H9 (cell line): ENCODE measurements around the gene CAMK2G. TPM values are rescaled to one million over a fixed set of nuclear protein-coding genes. Genes with fewer than 3 reads are reported as not detected.

Source experiments
- DNase-seq: peaks from one replicate; pipeline ENCODE4 v3.0.0-alpha.2; 2017
- H2AFZ ChIP-seq: one replicate; pipeline ENCODE4 v1.6.1; 2013; ENCODE audit warnings: mild to moderate bottlenecking, low read length, control low read depth, moderate library complexity
- H2AK5ac ChIP-seq: 2 replicates; pipeline ENCODE4 v1.6.1; 2013; ENCODE audit warnings: low read length, control low read depth, mixed read lengths; ENCODE audit not compliant: insufficient read length
- H2BK120ac ChIP-seq: one replicate; pipeline ENCODE4 v1.6.1; 2013; ENCODE audit warnings: low read depth, mild to moderate bottlenecking, low read length, control low read depth, inconsistent platforms; ENCODE audit not compliant: poor library complexity, severe bottlenecking
- H2BK12ac ChIP-seq: 2 replicates; pipeline ENCODE4 v1.6.1; 2013; ENCODE audit warnings: low read length, control low read depth, mixed read lengths, low read depth; ENCODE audit not compliant: insufficient read length
- H2BK15ac ChIP-seq: 2 replicates; pipeline ENCODE4 v1.6.1; 2013; ENCODE audit warnings: low read depth, low read length, control low read depth
- H2BK20ac ChIP-seq: one replicate; pipeline ENCODE4 v1.6.1; 2013; ENCODE audit warnings: low read depth, mild to moderate bottlenecking, low read length, control low read depth, inconsistent platforms; ENCODE audit not compliant: poor library complexity, severe bottlenecking
- H2BK5ac ChIP-seq: 2 replicates; pipeline ENCODE4 v1.6.1; 2013; ENCODE audit warnings: low read length, control low read depth, mixed read lengths; ENCODE audit not compliant: insufficient read length
- H3K14ac ChIP-seq: 2 replicates; pipeline ENCODE4 v1.6.1; 2013; ENCODE audit warnings: low read length, control low read depth; ENCODE audit not compliant: insufficient read depth
- H3K18ac ChIP-seq: 2 replicates; pipeline ENCODE4 v1.6.1; 2013; ENCODE audit warnings: low read depth, mild to moderate bottlenecking, mixed read lengths, low read length, control low read depth; ENCODE audit not compliant: insufficient read length
- H3K23ac ChIP-seq: 2 replicates; pipeline ENCODE4 v1.6.1; 2013; ENCODE audit warnings: low read length, control low read depth, mixed read lengths, low read depth; ENCODE audit not compliant: insufficient read length
- H3K23me2 ChIP-seq: 2 replicates; pipeline ENCODE4 v1.6.1; 2013; ENCODE audit warnings: low read depth, mild to moderate bottlenecking, mixed read lengths, low read length, control low read depth; ENCODE audit not compliant: insufficient read length, poor library complexity, severe bottlenecking
- H3K27ac ChIP-seq: 2 replicates; pipeline ENCODE4 v1.5.1; 2013; ENCODE audit warnings: low read length, control low read depth, mixed read lengths, low read depth; ENCODE audit not compliant: insufficient read length
- H3K27me3 ChIP-seq: 2 replicates; pipeline ENCODE4 v1.6.1; 2013; ENCODE audit warnings: low read length, control low read depth, inconsistent platforms; ENCODE audit not compliant: insufficient read depth
- H3K4ac ChIP-seq: 2 replicates; pipeline ENCODE4 v1.6.1; 2013; ENCODE audit warnings: low read depth, mild to moderate bottlenecking, control low read depth, inconsistent platforms, low read length, moderate library complexity
- H3K4me1 ChIP-seq: 2 replicates; pipeline ENCODE4 v1.6.1; 2013; ENCODE audit warnings: low read length, control low read depth, inconsistent platforms; ENCODE audit not compliant: insufficient read depth
- H3K4me2 ChIP-seq: 2 replicates; pipeline ENCODE4 v1.6.1; 2013; ENCODE audit warnings: low read length, control low read depth, mixed read lengths; ENCODE audit not compliant: insufficient read length, insufficient read depth
- H3K56ac ChIP-seq: 2 replicates; pipeline ENCODE4 v1.6.1; 2013; ENCODE audit warnings: low read depth, mild to moderate bottlenecking, mixed read lengths, low read length, control low read depth; ENCODE audit not compliant: insufficient read length
- H3K79me1 ChIP-seq: 2 replicates; pipeline ENCODE4 v1.6.1; 2013; ENCODE audit warnings: low read depth, mild to moderate bottlenecking, moderate library complexity, low read length, control low read depth, inconsistent platforms; ENCODE audit not compliant: insufficient read depth, poor library complexity, severe bottlenecking
- H3K79me2 ChIP-seq: 2 replicates; pipeline ENCODE4 v1.6.1; 2013; ENCODE audit warnings: low read length, control low read depth, inconsistent platforms; ENCODE audit not compliant: insufficient read depth
- H3K9ac ChIP-seq: 2 replicates; pipeline ENCODE4 v1.6.1; 2013; ENCODE audit warnings: low read length, control low read depth, mixed read lengths; ENCODE audit not compliant: insufficient read length; ENCODE audit errors: extremely low read depth
- H3K9me3 ChIP-seq: one replicate; pipeline ENCODE4 v1.6.1; 2013; ENCODE audit warnings: low read depth, low read length, inconsistent platforms; ENCODE audit not compliant: control insufficient read depth
- H3T11ph ChIP-seq: one replicate; pipeline ENCODE4 v1.6.1; 2013; ENCODE audit warnings: mild to moderate bottlenecking, low read length, control low read depth, inconsistent platforms
- H4K20me1 ChIP-seq: one replicate; pipeline ENCODE4 v1.6.1; 2013; ENCODE audit not compliant: control insufficient read depth, insufficient read length, insufficient read depth
- H4K5ac ChIP-seq: 2 replicates; pipeline ENCODE4 v1.6.1; 2013; ENCODE audit warnings: low read depth, mild to moderate bottlenecking, mixed read lengths, low read length, control low read depth; ENCODE audit not compliant: insufficient read length
- H4K8ac ChIP-seq: replicated peaks from 2 replicates; pipeline ENCODE4 v1.6.1; 2013; ENCODE audit warnings: low read length, control low read depth, mixed read lengths, low read depth; ENCODE audit not compliant: insufficient read length
- H4K91ac ChIP-seq: 2 replicates; pipeline ENCODE4 v1.6.1; 2013; ENCODE audit warnings: low read depth, mild to moderate bottlenecking, moderate library complexity, mixed read lengths, low read length, control low read depth; ENCODE audit not compliant: insufficient read length
- H3K27ac Mint-ChIP-seq, 3 experiments: 2 replicates in 2 of 3; 3 replicates in 1 of 3; pipeline ENCODE4 v1.8.0; 2020 to 2021; ENCODE audit warnings: mixed read lengths in 3 of 3, mild to moderate bottlenecking in 1 of 3, moderate library complexity in 1 of 3
- H3K27me3 Mint-ChIP-seq: 2 replicates; pipeline ENCODE4 v1.8.0; 2021; ENCODE audit warnings: low read depth, mild to moderate bottlenecking, moderate library complexity, mixed read lengths
- H3K36me3 Mint-ChIP-seq, 3 experiments: 2 replicates in 2 of 3; 3 replicates in 1 of 3; pipeline ENCODE4 v1.8.0; 2020 to 2021; ENCODE audit warnings: low read depth in 3 of 3, mixed read lengths in 3 of 3; ENCODE audit not compliant: insufficient read depth in 1 of 3
- H3K4me1 Mint-ChIP-seq, 2 experiments: 2 replicates each; pipeline ENCODE4 v1.8.0; 2020; ENCODE audit warnings: mixed read lengths in 2 of 2
- H3K4me3 Mint-ChIP-seq, 2 experiments: 2 replicates in 1 of 2; 3 replicates in 1 of 2; pipeline ENCODE4 v1.8.0; 2020 to 2021; ENCODE audit warnings: mild to moderate bottlenecking in 2 of 2, mixed read lengths in 2 of 2, moderate library complexity in 1 of 2
- H3K9me3 Mint-ChIP-seq, 2 experiments: 2 replicates in 1 of 2; 3 replicates in 1 of 2; pipeline ENCODE4 v1.8.0; 2020; ENCODE audit warnings: mild to moderate bottlenecking in 2 of 2, mixed read lengths in 2 of 2, moderate library complexity in 1 of 2
- WGBS: extraction: QIAGEN DNeasy Blood & Tissue Kit; methylation state at CpG from one replicate; pipeline ENCODE4 v1.1.7; 2013; ENCODE audit warnings: missing lambda C conversion rate, low lambda C conversion rate, mixed read lengths; ENCODE audit not compliant: insufficient read length; ENCODE audit errors: extremely low coverage; 5-methylcytosine and 5-hydroxymethylcytosine counted together
- total RNA-seq: library from RNA; stranded (reverse); gene quantifications from 2 replicates; pipeline ENCODE4 v1.2.1, GENCODE V29; 2021
- TF ChIP-seq, protein P1 (sequence below): fragments of 200-600 bp; sonication (generic); conservative IDR thresholded peaks from 3 replicates; pipeline ENCODE4 v1.8.0; 2021; ENCODE audit warnings: antibody characterized with exemption, mild to moderate bottlenecking

The CAMK2G gene
- total RNA-seq, 1 experiment from 2014 or later = 31.8 TPM

DNA sequence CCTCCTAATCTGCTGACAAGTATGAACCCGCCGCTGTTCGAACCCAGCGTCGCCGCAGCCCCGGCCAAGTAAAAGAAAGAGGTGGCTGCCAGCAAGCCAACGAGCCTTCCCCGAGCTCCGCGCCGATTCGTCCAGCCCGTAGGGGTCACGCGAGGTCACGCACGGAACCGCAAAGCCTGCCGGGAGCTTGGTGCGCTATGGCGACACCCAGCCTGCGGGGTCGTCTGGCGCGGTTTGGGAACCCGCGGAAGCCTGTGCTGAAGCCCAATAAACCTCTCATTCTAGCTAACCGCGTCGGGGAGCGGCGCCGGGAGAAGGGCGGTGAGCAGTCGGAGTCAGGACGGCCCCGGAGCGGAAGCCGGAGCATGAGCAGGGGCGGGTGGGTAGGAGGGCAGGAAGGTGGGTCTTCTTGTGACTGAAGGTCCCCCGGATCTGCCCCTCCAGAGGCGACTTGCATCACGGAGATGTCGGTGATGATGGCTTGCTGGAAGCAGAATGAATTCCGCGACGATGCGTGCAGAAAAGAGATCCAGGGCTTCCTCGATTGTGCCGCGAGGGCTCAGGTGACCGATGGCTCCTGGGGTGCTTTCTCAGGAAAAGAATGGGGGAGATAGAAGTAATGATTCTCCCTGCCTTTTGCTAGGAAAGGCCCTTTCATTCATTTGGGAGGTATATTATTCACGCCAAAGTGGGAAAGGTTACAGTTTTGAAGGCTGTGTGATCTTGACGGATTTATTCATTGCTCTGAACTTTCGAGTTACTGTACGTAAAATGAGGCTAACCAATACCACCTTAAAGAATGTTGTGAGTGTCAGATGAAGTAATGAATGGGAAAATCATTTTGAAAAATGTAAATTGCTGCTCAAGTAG lies 92.2 kb downstream of the CAMK2G start, which contains the start of gene CHCHD1:
CHCHD1 (plus strand) TSS at position 170 of the 870 bp plus-strand sequence; CDS start at position 198, 28 bp downstream.
- Histone ChIP-seq H3K9ac (peak within 1 kb of the TSS; percentile 89), H4K91ac (no peak within 1 kb of the TSS), H3K18ac (peak within 1 kb of the TSS; percentile 87), H3K79me2 (peaks cover 13% of the 10 kb centered on the region; the same call in 1 of the 2 replicates), H3K4me2 (peak within 1 kb of the TSS; percentile 99), H3K23ac (no peak within 1 kb of the TSS), H3K27ac (no peak within 1 kb of the TSS), H3K27me3 (no peaks in the 10 kb centered on the region), H3K56ac (no peak within 1 kb of the TSS), H2AFZ (no peak within 1 kb of the TSS), H3T11ph (no peak within 1 kb of the TSS), H3K4ac (no peak within 1 kb of the TSS), H3K79me1 (peaks cover 11% of the 10 kb centered on the region), H2BK15ac (no peak within 1 kb of the TSS), H3K9me3 (no peaks in the 10 kb centered on the region), H4K5ac (peak within 1 kb of the TSS; percentile 55), H2BK5ac (no peak within 1 kb of the TSS), H2BK20ac (no peak within 1 kb of the TSS), H4K20me1 (no peaks in the 10 kb centered on the region), H3K4me1 (peaks cover 2% of the 10 kb centered on the region; the same call in 1 of the 2 replicates), H3K23me2 (peaks cover 11% of the 10 kb centered on the region), H2BK12ac (no peak within 1 kb of the TSS), H2BK120ac (peak within 1 kb of the TSS; percentile 61), H4K8ac (no peak within 1 kb of the TSS), H3K14ac (peak within 1 kb of the TSS; percentile 78), H2AK5ac (no peak within 1 kb of the TSS)
- DNase-seq = peak; percentile 89
- Mint-ChIP-seq H3K27ac (peak within 1 kb of the TSS; percentile 99 to 100 (median 100)), H3K4me1 (peaks cover 35% of the 10 kb centered on the region in 2 experiments), H3K9me3 (no peaks in the 10 kb centered on the region), H3K36me3 (peaks cover 8 to 25% (median 20%) of the 10 kb centered on the region in 3 experiments; a peak in 6 of 7 replicates), H3K27me3 (no peaks in the 10 kb centered on the region), H3K4me3 (peak within 1 kb of the TSS; percentile 99)
- no CpG with 5 or more reads among the region's 57 CpGs for WGBS
- TF ChIP-seq, protein P1, sequence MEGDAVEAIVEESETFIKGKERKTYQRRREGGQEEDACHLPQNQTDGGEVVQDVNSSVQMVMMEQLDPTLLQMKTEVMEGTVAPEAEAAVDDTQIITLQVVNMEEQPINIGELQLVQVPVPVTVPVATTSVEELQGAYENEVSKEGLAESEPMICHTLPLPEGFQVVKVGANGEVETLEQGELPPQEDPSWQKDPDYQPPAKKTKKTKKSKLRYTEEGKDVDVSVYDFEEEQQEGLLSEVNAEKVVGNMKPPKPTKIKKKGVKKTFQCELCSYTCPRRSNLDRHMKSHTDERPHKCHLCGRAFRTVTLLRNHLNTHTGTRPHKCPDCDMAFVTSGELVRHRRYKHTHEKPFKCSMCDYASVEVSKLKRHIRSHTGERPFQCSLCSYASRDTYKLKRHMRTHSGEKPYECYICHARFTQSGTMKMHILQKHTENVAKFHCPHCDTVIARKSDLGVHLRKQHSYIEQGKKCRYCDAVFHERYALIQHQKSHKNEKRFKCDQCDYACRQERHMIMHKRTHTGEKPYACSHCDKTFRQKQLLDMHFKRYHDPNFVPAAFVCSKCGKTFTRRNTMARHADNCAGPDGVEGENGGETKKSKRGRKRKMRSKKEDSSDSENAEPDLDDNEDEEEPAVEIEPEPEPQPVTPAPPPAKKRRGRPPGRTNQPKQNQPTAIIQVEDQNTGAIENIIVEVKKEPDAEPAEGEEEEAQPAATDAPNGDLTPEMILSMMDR = no peak
